WTC11 (cell line): ENCODE data around the gene SHROOM3.

ENCODE experiments used
- CBFB ChIP-seq: sonication (generic); formaldehyde crosslinking; IDR thresholded peaks from 2 replicates; pipeline ENCODE4 v1.8.1; 2022; ENCODE audit warnings: mild to moderate bottlenecking, low read depth, missing genetic modification reagents
- ELF4 ChIP-seq: sonication (generic); formaldehyde crosslinking; IDR thresholded peaks from 2 replicates; pipeline ENCODE4 v1.8.1; 2022; ENCODE audit warnings: low read depth, mild to moderate bottlenecking, moderate library complexity, missing genetic modification reagents
- FOXP1 ChIP-seq: sonication (generic); formaldehyde crosslinking; IDR thresholded peaks from 2 replicates; pipeline ENCODE4 v1.8.0; 2022; ENCODE audit warnings: missing genetic modification reagents, mild to moderate bottlenecking, moderate library complexity, borderline replicate concordance
- MLX ChIP-seq: sonication (generic); formaldehyde crosslinking; IDR thresholded peaks from 2 replicates; pipeline ENCODE4 v1.8.1; 2023; ENCODE audit warnings: mild to moderate bottlenecking, missing genetic modification reagents, moderate library complexity
- NR1H2 ChIP-seq: sonication (generic); formaldehyde crosslinking; IDR thresholded peaks from 2 replicates; pipeline ENCODE4 v1.9.0; 2021; ENCODE audit warnings: mild to moderate bottlenecking, moderate library complexity, missing genetic modification reagents
- SP1 ChIP-seq: sonication (generic); formaldehyde crosslinking; conservative IDR thresholded peaks from 2 replicates; pipeline ENCODE4 v1.8.1; 2022; ENCODE audit warnings: missing genetic modification reagents
- USF2 ChIP-seq: sonication (generic); formaldehyde crosslinking; IDR thresholded peaks from 2 replicates; pipeline ENCODE4 v1.8.1; 2023; ENCODE audit warnings: mild to moderate bottlenecking, missing genetic modification reagents, moderate library complexity
- ZNF138 ChIP-seq: sonication (generic); formaldehyde crosslinking; conservative IDR thresholded peaks from 2 replicates; pipeline ENCODE4 v1.8.1; 2022; ENCODE audit warnings: mild to moderate bottlenecking, moderate library complexity, missing genetic modification reagents
- TF ChIP-seq, protein P1 (sequence below): fragments of 200-600 bp; IDR thresholded peaks from 2 replicates; pipeline ENCODE4 v1.8.0; 2022; ENCODE audit warnings: antibody characterized with exemption
- TF ChIP-seq, protein P2 (sequence below): sonication (generic); formaldehyde crosslinking; IDR thresholded peaks from 2 replicates; pipeline ENCODE4 v1.8.1; 2022; ENCODE audit warnings: low read depth, missing genetic modification reagents, borderline replicate concordance
- TF ChIP-seq, protein P3 (sequence below): sonication (generic); formaldehyde crosslinking; IDR thresholded peaks from 2 replicates; pipeline ENCODE4 v1.8.1; 2022; ENCODE audit warnings: mild to moderate bottlenecking, missing genetic modification reagents, moderate library complexity, borderline replicate concordance
- TF ChIP-seq, protein P4 (sequence below): sonication (generic); formaldehyde crosslinking; IDR thresholded peaks from 2 replicates; pipeline ENCODE4 v1.8.1; 2022; ENCODE audit warnings: low read depth, mild to moderate bottlenecking, moderate library complexity, missing genetic modification reagents, borderline replicate concordance

DNA sequence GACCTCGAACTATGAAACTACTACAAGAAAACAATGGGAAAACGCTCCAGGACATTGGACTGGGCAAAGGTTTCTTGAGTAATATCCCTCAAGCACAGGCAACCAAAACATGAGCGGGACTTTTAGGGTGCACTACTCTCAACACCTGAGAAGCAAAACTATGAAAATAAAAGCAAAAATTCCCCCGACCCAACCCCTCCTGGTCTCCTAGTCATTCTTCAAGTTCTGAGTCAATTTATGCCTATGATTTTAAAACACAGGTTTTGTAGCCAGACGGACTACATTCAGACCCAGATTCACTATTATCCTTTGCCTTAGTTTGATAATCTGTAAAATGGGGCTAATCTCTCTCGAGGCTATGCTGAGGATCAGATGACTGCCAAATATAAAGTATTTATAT lies 365.9 kb downstream of the SHROOM3 start:
- no peak for TF ChIP-seq FOXP1 (CRISPR knock-in tag)
- TF ChIP-seq, protein P1, sequence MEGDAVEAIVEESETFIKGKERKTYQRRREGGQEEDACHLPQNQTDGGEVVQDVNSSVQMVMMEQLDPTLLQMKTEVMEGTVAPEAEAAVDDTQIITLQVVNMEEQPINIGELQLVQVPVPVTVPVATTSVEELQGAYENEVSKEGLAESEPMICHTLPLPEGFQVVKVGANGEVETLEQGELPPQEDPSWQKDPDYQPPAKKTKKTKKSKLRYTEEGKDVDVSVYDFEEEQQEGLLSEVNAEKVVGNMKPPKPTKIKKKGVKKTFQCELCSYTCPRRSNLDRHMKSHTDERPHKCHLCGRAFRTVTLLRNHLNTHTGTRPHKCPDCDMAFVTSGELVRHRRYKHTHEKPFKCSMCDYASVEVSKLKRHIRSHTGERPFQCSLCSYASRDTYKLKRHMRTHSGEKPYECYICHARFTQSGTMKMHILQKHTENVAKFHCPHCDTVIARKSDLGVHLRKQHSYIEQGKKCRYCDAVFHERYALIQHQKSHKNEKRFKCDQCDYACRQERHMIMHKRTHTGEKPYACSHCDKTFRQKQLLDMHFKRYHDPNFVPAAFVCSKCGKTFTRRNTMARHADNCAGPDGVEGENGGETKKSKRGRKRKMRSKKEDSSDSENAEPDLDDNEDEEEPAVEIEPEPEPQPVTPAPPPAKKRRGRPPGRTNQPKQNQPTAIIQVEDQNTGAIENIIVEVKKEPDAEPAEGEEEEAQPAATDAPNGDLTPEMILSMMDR: no peak
- TF ChIP-seq ZNF138 (CRISPR knock-in tag): no peak
- TF ChIP-seq SP1 (CRISPR knock-in tag): no peak
- TF ChIP-seq, protein P2, sequence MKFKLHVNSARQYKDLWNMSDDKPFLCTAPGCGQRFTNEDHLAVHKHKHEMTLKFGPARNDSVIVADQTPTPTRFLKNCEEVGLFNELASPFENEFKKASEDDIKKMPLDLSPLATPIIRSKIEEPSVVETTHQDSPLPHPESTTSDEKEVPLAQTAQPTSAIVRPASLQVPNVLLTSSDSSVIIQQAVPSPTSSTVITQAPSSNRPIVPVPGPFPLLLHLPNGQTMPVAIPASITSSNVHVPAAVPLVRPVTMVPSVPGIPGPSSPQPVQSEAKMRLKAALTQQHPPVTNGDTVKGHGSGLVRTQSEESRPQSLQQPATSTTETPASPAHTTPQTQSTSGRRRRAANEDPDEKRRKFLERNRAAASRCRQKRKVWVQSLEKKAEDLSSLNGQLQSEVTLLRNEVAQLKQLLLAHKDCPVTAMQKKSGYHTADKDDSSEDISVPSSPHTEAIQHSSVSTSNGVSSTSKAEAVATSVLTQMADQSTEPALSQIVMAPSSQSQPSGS (CRISPR knock-in tag): no peak
- no peak for TF ChIP-seq USF2 (CRISPR knock-in tag)
- no peak for TF ChIP-seq NR1H2
- TF ChIP-seq MLX: no peak
- TF ChIP-seq, protein P3, sequence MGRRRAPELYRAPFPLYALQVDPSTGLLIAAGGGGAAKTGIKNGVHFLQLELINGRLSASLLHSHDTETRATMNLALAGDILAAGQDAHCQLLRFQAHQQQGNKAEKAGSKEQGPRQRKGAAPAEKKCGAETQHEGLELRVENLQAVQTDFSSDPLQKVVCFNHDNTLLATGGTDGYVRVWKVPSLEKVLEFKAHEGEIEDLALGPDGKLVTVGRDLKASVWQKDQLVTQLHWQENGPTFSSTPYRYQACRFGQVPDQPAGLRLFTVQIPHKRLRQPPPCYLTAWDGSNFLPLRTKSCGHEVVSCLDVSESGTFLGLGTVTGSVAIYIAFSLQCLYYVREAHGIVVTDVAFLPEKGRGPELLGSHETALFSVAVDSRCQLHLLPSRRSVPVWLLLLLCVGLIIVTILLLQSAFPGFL (CRISPR knock-in tag): no peak
- TF ChIP-seq ELF4: no peak
- no peak for TF ChIP-seq CBFB
- TF ChIP-seq, protein P4, sequence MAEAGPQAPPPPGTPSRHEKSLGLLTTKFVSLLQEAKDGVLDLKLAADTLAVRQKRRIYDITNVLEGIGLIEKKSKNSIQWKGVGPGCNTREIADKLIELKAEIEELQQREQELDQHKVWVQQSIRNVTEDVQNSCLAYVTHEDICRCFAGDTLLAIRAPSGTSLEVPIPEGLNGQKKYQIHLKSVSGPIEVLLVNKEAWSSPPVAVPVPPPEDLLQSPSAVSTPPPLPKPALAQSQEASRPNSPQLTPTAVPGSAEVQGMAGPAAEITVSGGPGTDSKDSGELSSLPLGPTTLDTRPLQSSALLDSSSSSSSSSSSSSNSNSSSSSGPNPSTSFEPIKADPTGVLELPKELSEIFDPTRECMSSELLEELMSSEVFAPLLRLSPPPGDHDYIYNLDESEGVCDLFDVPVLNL (CRISPR knock-in tag): no peak
